ENCODE measurements around the gene CCDC182.

- TF ChIP-seq CTCF (IDR thresholded peaks at IDR 0.05) (no peak), POLR2A (IDR thresholded peaks at IDR 0.05) (no peak)
These were observed 39.3 kb upstream of the CCDC182 start for GRCh38 chr17:57784226-57784895.

All from heart left ventricle (tissue), 13 donors.